Effector memory CD4-positive, alpha-beta T cell (primary cell): ENCODE measurements around the gene MED13L.

Source experiments
- DNase-seq, 3 donors: peaks; one replicate each; pipeline ENCODE4 v3.0.0-alpha.2; 2020
- H3K27ac ChIP-seq: 2 replicates; pipeline ENCODE4 v1.7.0; 2013; ENCODE audit warnings: mild to moderate bottlenecking, low read length, moderate library complexity; ENCODE audit not compliant: insufficient read depth, poor library complexity, severe bottlenecking
- H3K27me3 ChIP-seq: replicated peaks from 2 replicates; pipeline ENCODE4 v1.7.0; 2013; ENCODE audit warnings: mild to moderate bottlenecking, low read length; ENCODE audit not compliant: insufficient read depth, control insufficient read depth, poor library complexity, severe bottlenecking
- H3K36me3 ChIP-seq: 2 replicates; pipeline ENCODE4 v1.7.0; 2013; ENCODE audit warnings: mild to moderate bottlenecking, low read length, moderate library complexity; ENCODE audit not compliant: control insufficient read depth, insufficient read depth
- H3K4me1 ChIP-seq: 2 replicates; pipeline ENCODE4 v1.7.0; 2013; ENCODE audit warnings: low read length, mild to moderate bottlenecking; ENCODE audit not compliant: control insufficient read depth, insufficient read depth, poor library complexity, severe bottlenecking
- H3K4me3 ChIP-seq: 2 replicates; pipeline ENCODE4 v1.7.0; 2013; ENCODE audit warnings: low read length, low read depth, mild to moderate bottlenecking; ENCODE audit not compliant: insufficient read depth, poor library complexity, severe bottlenecking
- H3K9me3 ChIP-seq: 2 replicates; pipeline ENCODE4 v1.7.0; 2013; ENCODE audit warnings: mild to moderate bottlenecking, low read length, moderate library complexity; ENCODE audit not compliant: control insufficient read depth

Gene MED13L

GRCh38 chr12:115926037-115926670, 351.3 kb downstream of the MED13L start:
- Histone ChIP-seq H3K9me3 (no peaks in the 10 kb centered on the region), H3K27me3 (peaks cover 3% of the 10 kb centered on the region), H3K4me1 (no peaks in the 10 kb centered on the region), H3K36me3 (no peaks in the 10 kb centered on the region), H3K4me3 (no peak overlapping the region), H3K27ac (no peak overlapping the region)
- no peak for DNase-seq

GRCh38 chr12:115923851-115924250, 353.6 kb downstream of the MED13L start:
- Histone ChIP-seq H3K27ac (no peak overlapping the region), H3K9me3 (no peaks in the 10 kb centered on the region), H3K4me3 (no peak overlapping the region), H3K36me3 (no peaks in the 10 kb centered on the region), H3K4me1 (no peaks in the 10 kb centered on the region), H3K27me3 (peaks cover 3% of the 10 kb centered on the region)
- no peak for DNase-seq

- DNase-seq = no peak
Observed at GRCh38 chr12:115922952-115923564, 354.4 kb downstream of the MED13L start.

GRCh38 chr12:115920395-115921183, 356.9 kb downstream of the MED13L start:
- Histone ChIP-seq H3K9me3 (no peaks in the 10 kb centered on the region), H3K36me3 (no peaks in the 10 kb centered on the region), H3K27ac (no peak overlapping the region), H3K4me1 (peaks cover 5% of the 10 kb centered on the region), H3K4me3 (no peak overlapping the region), H3K27me3 (peaks cover 10% of the 10 kb centered on the region)
- DNase-seq = no peak

More at GRCh38 chr12:115922952-115923564, 354.4 kb downstream of the MED13L start:
- no peaks in the 10 kb centered on the region for H3K4me1 ChIP-seq
- no peak overlapping the region for H3K27ac ChIP-seq
- H3K36me3 ChIP-seq = no peaks in the 10 kb centered on the region
- H3K27me3 ChIP-seq = peaks cover 3% of the 10 kb centered on the region
- H3K9me3 ChIP-seq = no peaks in the 10 kb centered on the region
- no peak overlapping the region for H3K4me3 ChIP-seq

- no peak overlapping the region for H3K27ac ChIP-seq
- peaks cover 7% of the 10 kb centered on the region for H3K27me3 ChIP-seq
- H3K4me3 ChIP-seq = no peak overlapping the region
- peaks cover 5% of the 10 kb centered on the region for H3K4me1 ChIP-seq
- DNase-seq = no peak
- no peaks in the 10 kb centered on the region for H3K36me3 ChIP-seq
- no peaks in the 10 kb centered on the region for H3K9me3 ChIP-seq
Observed at GRCh38 chr12:115918763-115919162, 358.7 kb downstream of the MED13L start.

- Histone ChIP-seq H3K4me3 (no peak overlapping the region), H3K27me3 (peaks cover 7% of the 10 kb centered on the region), H3K4me1 (peaks cover 5% of the 10 kb centered on the region), H3K9me3 (no peaks in the 10 kb centered on the region), H3K27ac (no peak overlapping the region), H3K36me3 (no peaks in the 10 kb centered on the region)
- DNase-seq = peak; percentile 31 to 51 (median 37)
Observed at GRCh38 chr12:115916910-115917668, 360.4 kb downstream of the MED13L start.

- H3K4me1 ChIP-seq = peaks cover 5% of the 10 kb centered on the region
- no peaks in the 10 kb centered on the region for H3K36me3 ChIP-seq
- no peak overlapping the region for H3K4me3 ChIP-seq
- H3K27ac ChIP-seq = no peak overlapping the region
- H3K9me3 ChIP-seq = no peaks in the 10 kb centered on the region
- DNase-seq = no peak
- peaks cover 7% of the 10 kb centered on the region for H3K27me3 ChIP-seq
Observed at GRCh38 chr12:115914122-115914521, 363.4 kb downstream of the MED13L start.

GRCh38 chr12:115912440-115912839, 365.1 kb downstream of the MED13L start:
- H3K27ac ChIP-seq = no peak overlapping the region
- H3K9me3 ChIP-seq = no peaks in the 10 kb centered on the region
- peaks cover 7% of the 10 kb centered on the region for H3K27me3 ChIP-seq
- no peak overlapping the region for H3K4me3 ChIP-seq
- H3K4me1 ChIP-seq = peaks cover 5% of the 10 kb centered on the region
- H3K36me3 ChIP-seq = no peaks in the 10 kb centered on the region
- no peak for DNase-seq

- H3K9me3 ChIP-seq = no peaks in the 10 kb centered on the region
- no peaks in the 10 kb centered on the region for H3K4me1 ChIP-seq
- no peak overlapping the region for H3K27ac ChIP-seq
- H3K27me3 ChIP-seq = no peaks in the 10 kb centered on the region
- no peak overlapping the region for H3K4me3 ChIP-seq
- DNase-seq = no peak
- H3K36me3 ChIP-seq = no peaks in the 10 kb centered on the region
Observed at GRCh38 chr12:115911360-115911759, 366.1 kb downstream of the MED13L start.
